GM12864 (cell line): ENCODE measurements around the gene COL28A1.

Experiments used
- DNase-seq: peaks from one replicate; pipeline ENCODE4 v3.0.0-alpha.2; 2011; ENCODE audit warnings: low read depth
- H3K4me3 ChIP-seq: 2 replicates; pipeline ENCODE4 v1.5.1; 2011; ENCODE audit warnings: mild to moderate bottlenecking, low read depth, low read length, control low read depth
- TF ChIP-seq, protein P1 (sequence below): IDR thresholded peaks from 2 replicates; pipeline ENCODE4 v1.5.1; 2011; ENCODE audit warnings: low read depth, mild to moderate bottlenecking, moderate library complexity, low read length, control low read depth, inconsistent platforms; ENCODE audit errors: missing control alignments

The COL28A1 gene

GRCh38 chr7:7323352-7323751 is 212.3 kb downstream of the COL28A1 start:
- DNase-seq: no peak

DNA sequence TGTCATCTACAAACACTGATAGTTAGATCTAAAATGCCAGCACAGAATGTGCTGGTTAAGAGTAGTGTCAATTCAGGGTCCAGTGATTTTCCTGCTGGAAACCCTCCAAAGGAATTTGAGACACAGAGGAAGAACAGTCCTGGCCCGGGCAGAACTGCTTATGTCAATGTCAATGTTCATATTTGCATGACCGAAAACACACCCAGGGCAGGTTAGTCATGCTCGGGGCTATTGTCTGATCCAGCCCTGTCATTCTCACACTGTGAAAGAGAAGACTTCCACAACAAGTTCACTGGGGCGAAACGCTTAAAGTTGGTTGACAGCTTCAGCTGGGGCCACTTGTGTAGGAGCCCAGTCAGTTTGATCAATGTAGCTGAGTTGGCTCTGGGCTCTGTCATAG is 214.0 kb downstream of the COL28A1 start:
- TF ChIP-seq, protein P1, sequence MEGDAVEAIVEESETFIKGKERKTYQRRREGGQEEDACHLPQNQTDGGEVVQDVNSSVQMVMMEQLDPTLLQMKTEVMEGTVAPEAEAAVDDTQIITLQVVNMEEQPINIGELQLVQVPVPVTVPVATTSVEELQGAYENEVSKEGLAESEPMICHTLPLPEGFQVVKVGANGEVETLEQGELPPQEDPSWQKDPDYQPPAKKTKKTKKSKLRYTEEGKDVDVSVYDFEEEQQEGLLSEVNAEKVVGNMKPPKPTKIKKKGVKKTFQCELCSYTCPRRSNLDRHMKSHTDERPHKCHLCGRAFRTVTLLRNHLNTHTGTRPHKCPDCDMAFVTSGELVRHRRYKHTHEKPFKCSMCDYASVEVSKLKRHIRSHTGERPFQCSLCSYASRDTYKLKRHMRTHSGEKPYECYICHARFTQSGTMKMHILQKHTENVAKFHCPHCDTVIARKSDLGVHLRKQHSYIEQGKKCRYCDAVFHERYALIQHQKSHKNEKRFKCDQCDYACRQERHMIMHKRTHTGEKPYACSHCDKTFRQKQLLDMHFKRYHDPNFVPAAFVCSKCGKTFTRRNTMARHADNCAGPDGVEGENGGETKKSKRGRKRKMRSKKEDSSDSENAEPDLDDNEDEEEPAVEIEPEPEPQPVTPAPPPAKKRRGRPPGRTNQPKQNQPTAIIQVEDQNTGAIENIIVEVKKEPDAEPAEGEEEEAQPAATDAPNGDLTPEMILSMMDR: no peak
- peak; percentile 57 for DNase-seq
- no peak overlapping the region for H3K4me3 ChIP-seq

More at GRCh38 chr7:7323352-7323751, 212.3 kb downstream of the COL28A1 start:
- H3K4me3 ChIP-seq: no peak overlapping the region
- TF ChIP-seq, protein P1: no peak

DNA sequence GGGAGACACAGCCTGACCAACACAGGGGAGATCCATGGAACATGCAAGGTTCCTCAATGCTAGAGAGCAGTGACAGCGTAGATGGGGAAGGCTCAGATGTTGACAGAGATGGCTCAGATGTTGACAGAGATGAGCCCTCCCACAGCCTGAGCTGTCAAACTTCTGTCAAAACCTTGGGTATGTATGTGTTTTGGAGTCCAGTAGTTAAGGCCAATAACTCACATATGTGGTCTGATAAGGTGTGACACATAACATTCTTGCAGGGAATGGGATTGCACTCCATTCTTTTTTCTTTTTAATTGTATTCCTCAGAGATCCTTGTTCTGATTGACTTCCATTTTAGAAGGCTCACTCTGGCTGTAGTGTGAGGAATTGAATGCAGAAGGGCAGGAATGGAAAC is 217.1 kb downstream of the COL28A1 start:
- DNase-seq: no peak
- TF ChIP-seq, protein P1: no peak
- H3K4me3 ChIP-seq: no peak overlapping the region

GRCh38 chr7:7317850-7318249 is 217.8 kb downstream of the COL28A1 start:
- no peak overlapping the region for H3K4me3 ChIP-seq
- no peak for DNase-seq
- TF ChIP-seq, protein P1: no peak

DNA sequence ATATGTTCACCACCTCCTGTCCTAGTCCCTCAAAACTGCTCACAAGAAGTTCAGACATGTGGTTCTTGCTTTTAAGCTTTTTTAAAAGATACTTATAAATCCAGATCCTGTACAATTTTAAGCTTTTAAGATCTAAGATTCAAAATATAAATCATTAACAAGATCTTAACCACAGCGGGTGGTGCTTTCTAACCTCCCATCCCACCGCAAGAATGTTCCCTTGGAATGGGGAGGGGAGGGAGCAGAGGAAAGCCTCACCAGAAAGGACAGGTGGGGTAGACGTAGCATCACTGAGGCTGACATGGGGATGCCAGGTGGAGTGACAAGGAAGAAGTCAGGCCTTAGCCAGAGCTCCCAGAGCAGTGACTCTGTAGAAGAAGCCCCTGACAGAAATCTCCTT is 219.8 kb downstream of the COL28A1 start:
- TF ChIP-seq, protein P1: no peak
- no peak for DNase-seq
- H3K4me3 ChIP-seq: no peak overlapping the region

DNA sequence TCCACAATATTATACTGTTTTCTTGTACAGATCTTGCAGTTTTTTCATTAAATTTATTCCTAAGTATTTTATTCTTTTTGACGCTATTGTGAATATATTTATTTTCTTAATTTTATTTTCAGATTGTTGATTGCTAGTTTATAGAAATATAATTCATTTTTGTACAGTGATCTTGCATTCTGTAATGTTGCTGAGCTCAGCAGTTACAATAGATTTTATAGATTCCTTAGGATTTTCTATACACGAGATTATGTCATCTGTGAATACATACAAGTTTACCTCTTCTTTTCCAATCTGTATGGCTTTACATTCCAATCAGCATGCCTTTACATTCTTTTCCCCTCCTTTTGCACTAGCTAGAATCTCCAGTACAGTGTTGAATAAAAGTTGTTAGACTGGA is 223.3 kb downstream of the COL28A1 start:
- H3K4me3 ChIP-seq: no peak overlapping the region
- TF ChIP-seq, protein P1: no peak
- DNase-seq: no peak

GRCh38 chr7:7311001-7311400 is 224.7 kb downstream of the COL28A1 start:
- TF ChIP-seq, protein P1: no peak
- no peak overlapping the region for H3K4me3 ChIP-seq
- no peak for DNase-seq
